ENCODE data around the gene CCNA2. TPM values are rescaled to one million over a fixed set of nuclear protein-coding genes. Genes with fewer than 3 reads are reported as not detected.

CCNA2 gene
- total and polyA plus RNA-seq, 7 donors: 0.06 to 0.46 (median 0.23) TPM

GRCh38 chr4:121822796-121823504 is 733 bp downstream of the CCNA2 start:
- peaks cover 8% of the 10 kb centered on the region for H3K4me1 ChIP-seq
- DNase-seq: no peak
- H3K27me3 ChIP-seq (ENCODE audit: insufficient read depth in 3 of 3, low read length in 2 of 3): no peaks in the 10 kb centered on the region
- WGBS, 3 donors: 3% methylated on average over 30 of the region's 30 CpGs
- H3K4me3 ChIP-seq: peak overlapping the region; percentile 72
- H3K9me3 ChIP-seq: no peaks in the 10 kb centered on the region
- peak in 1 of 4 donors; percentile 2 for ATAC-seq
- peaks cover 0 to 35% of the 10 kb centered on the region in 2 donors for H3K36me3 ChIP-seq (ENCODE audit: insufficient read depth in 1 of 2, low read depth in 1 of 2)
- H3K27ac ChIP-seq: no peak overlapping the region
- TF ChIP-seq CTCF (IDR thresholded peaks at IDR 0.05): no peak
- intact Hi-C loops (cut with DNase I): loop anchor here in 1 of 2 donors (2.0 to 5.0 kb wide), 2 partner anchors 22 to 44 kb away; partner anchors contain the start of gene EXOSC9

GRCh38 chr4:121822047-121822446 is 1.6 kb downstream of the CCNA2 start:
- H3K27me3 ChIP-seq (ENCODE audit: insufficient read depth in 3 of 3, low read length in 2 of 3): no peaks in the 10 kb centered on the region
- H3K36me3 ChIP-seq (ENCODE audit: insufficient read depth in 1 of 2, low read depth in 1 of 2): peaks cover 0 to 35% of the 10 kb centered on the region in 2 donors
- no peak overlapping the region for H3K4me3 ChIP-seq
- peaks cover 8% of the 10 kb centered on the region for H3K4me1 ChIP-seq
- no peaks in the 10 kb centered on the region for H3K9me3 ChIP-seq
- intact Hi-C loops (cut with DNase I): loop anchor here in 1 of 2 donors (2.0 to 5.0 kb wide), 2 partner anchors 21 to 45 kb away; partner anchors contain the start of gene EXOSC9
- TF ChIP-seq CTCF (IDR thresholded peaks at IDR 0.05): no peak
- WGBS, 3 donors: 87 to 93% (median 91%) methylated on average over 1 of the region's 1 CpG
- ATAC-seq (no peak), DNase-seq (no peak)
- no peak overlapping the region for H3K27ac ChIP-seq

GRCh38 chr4:121819216-121819965 is 4.3 kb downstream of the CCNA2 start:
- intact Hi-C loops (cut with DNase I): no loop called here
- no peak for TF ChIP-seq CTCF (IDR thresholded peaks at IDR 0.05)
- Histone ChIP-seq H3K27me3 (ENCODE audit: insufficient read depth in 3 of 3, low read length in 2 of 3) (no peaks in the 10 kb centered on the region), H3K4me3 (no peak overlapping the region), H3K36me3 (ENCODE audit: insufficient read depth in 1 of 2, low read depth in 1 of 2) (peaks cover 0 to 53% of the 10 kb centered on the region in 2 donors), H3K27ac (no peak overlapping the region), H3K4me1 (peaks cover 7% of the 10 kb centered on the region), H3K9me3 (no peaks in the 10 kb centered on the region)
- ATAC-seq: no peak
- 33 to 82% (median 75%) methylated on average over 1 of the region's 1 CpG for WGBS, 3 donors
- DNase-seq: no peak

GRCh38 chr4:121818215-121818614 is 5.5 kb downstream of the CCNA2 start:
- WGBS, 3 donors: 38 to 45% (median 42%) methylated on average over 1 of the region's 1 CpG
- Histone ChIP-seq H3K9me3 (no peaks in the 10 kb centered on the region), H3K27ac (no peak overlapping the region), H3K36me3 (ENCODE audit: insufficient read depth in 1 of 2, low read depth in 1 of 2) (peaks cover 0 to 65% of the 10 kb centered on the region in 2 donors), H3K4me1 (peaks cover 2% of the 10 kb centered on the region), H3K27me3 (ENCODE audit: insufficient read depth in 3 of 3, low read length in 2 of 3) (no peaks in the 10 kb centered on the region), H3K4me3 (no peak overlapping the region)
- intact Hi-C loops (cut with DNase I): no loop called here
- ATAC-seq (no peak), DNase-seq (no peak)
- no peak for TF ChIP-seq CTCF (IDR thresholded peaks at IDR 0.05)

Measured in psoas muscle (tissue), 8 donors.